Measurements from ENCODE around the gene ZNF524. TPM values are rescaled to one million over a fixed set of nuclear protein-coding genes. Genes with fewer than 3 reads are reported as not detected.
A peak's percentile ranks its signal among the peaks of the same experiment; 100 is the strongest.

Gene ZNF524, protein sequence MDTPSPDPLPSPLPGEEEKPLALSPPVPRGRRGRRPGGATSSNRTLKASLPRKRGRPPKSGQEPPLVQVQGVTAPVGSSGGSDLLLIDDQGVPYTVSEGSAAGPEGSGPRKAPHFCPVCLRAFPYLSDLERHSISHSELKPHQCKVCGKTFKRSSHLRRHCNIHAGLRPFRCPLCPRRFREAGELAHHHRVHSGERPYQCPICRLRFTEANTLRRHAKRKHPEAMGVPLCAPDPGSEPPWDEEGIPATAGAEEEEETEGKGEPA
- 10 to 100 TPM; 29.7 to 45.4 TPM for total RNA-seq

DNA sequence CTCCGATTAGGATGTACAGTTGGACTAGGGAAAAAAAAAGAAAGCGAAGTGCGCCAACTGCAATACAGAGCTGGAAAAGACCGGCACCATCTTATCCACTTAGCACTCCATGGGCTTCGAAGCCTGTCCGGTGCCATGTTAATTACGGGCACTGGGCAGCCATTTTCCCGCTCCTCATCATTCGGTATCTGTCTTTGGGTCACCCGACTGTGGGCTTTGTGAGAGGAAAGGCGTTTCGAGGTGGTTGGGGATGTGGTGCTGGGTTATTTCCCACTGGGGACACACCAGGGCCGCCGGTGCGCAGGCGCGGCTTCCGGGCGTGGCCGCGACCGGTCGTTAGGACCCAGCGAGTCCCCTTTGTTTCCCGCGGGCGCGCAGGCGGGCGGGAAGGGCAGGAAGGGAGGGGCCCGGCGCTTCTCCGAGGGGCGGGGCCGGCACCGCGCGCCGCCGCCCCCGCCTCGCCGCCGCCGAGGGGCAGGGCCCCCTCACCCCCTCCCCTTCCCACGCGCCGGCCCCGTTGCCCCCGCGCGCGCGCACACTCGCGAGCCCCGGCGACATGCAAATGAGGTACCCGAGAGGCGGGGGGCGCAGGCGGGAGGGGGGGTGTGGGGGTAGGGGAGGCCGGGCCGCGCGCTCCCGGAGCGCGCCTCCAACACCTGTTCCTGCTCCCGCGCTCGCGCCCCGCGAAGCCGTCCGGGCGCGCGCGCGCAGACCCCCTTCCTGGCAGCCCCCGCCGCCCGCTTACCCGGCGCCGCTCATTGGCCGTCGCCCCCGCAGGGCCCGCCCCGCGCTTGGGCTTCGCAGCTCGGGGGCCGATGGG is at the start of gene ZNF524:
Gene ZNF524 (plus strand): TSS at position 447 of the 820 bp plus-strand sequence. CDS start 1,825 bp downstream, outside the sequence.
- intact Hi-C loops (cut with DNase I), result no loop called here
- peaks cover 29% of the 10 kb centered on the region for H3K4me1 ChIP-seq
- peaks cover 0 to 5% of the 10 kb centered on the region in 2 donors for H3K36me3 ChIP-seq (replicated peaks in 1 of 2; ENCODE audit: insufficient read depth in 1 of 2, low read depth in 2 of 2)
- TF ChIP-seq, protein P1, sequence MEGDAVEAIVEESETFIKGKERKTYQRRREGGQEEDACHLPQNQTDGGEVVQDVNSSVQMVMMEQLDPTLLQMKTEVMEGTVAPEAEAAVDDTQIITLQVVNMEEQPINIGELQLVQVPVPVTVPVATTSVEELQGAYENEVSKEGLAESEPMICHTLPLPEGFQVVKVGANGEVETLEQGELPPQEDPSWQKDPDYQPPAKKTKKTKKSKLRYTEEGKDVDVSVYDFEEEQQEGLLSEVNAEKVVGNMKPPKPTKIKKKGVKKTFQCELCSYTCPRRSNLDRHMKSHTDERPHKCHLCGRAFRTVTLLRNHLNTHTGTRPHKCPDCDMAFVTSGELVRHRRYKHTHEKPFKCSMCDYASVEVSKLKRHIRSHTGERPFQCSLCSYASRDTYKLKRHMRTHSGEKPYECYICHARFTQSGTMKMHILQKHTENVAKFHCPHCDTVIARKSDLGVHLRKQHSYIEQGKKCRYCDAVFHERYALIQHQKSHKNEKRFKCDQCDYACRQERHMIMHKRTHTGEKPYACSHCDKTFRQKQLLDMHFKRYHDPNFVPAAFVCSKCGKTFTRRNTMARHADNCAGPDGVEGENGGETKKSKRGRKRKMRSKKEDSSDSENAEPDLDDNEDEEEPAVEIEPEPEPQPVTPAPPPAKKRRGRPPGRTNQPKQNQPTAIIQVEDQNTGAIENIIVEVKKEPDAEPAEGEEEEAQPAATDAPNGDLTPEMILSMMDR (IDR thresholded peaks at IDR 0.05), result no peak
- TF ChIP-seq POLR2A (IDR thresholded peaks at IDR 0.05), result no peak
- DNase-seq (peak; percentile 83 to 91 (median 88)), ATAC-seq (peak; percentile 72)
- peak within 1 kb of the TSS; percentile 90 to 98 (median 94) for H3K27ac ChIP-seq
- H3K4me3 ChIP-seq, result peak within 1 kb of the TSS; percentile 86 to 88
- no peaks in the 10 kb centered on the region for H3K9me3 ChIP-seq
- 0 to 1% methylated on average over 16 to 80 of the region's 97 CpGs for WGBS, 2 donors
- no peaks in the 10 kb centered on the region for H3K27me3 ChIP-seq

DNA sequence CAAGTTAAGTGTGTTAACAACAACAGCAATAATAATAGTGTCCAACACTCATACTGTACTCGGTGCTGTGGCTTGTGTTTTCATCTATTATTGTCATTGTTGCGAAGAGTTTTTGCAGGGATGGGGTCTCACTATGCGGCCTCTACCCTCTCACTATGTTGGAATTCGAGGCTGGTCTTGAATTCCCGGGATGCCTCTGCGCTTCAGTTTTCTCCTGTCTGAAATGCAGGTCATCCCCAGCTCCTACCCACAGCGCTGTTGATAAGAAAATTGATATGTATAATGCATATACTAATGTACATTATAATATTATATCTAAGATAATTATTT is 49.8 kb upstream of the ZNF524 start:
- no peak for DNase-seq
- ATAC-seq, result no peak
- intact Hi-C loops (cut with DNase I), result no loop called here
- no peaks in the 10 kb centered on the region for H3K36me3 ChIP-seq (replicated peaks in 1 of 2; ENCODE audit: insufficient read depth in 1 of 2, low read depth in 2 of 2)
- peak overlapping the region in 1 of 4 donors; percentile 50 for H3K27ac ChIP-seq
- no peak overlapping the region for H3K4me3 ChIP-seq
- TF ChIP-seq POLR2A (IDR thresholded peaks at IDR 0.05), result no peak
- TF ChIP-seq, protein P1 (IDR thresholded peaks at IDR 0.05), result no peak
- 51 to 62% methylated on average over 7 of the region's 7 CpGs for WGBS, 2 donors
- peaks cover 9% of the 10 kb centered on the region for H3K4me1 ChIP-seq
- H3K27me3 ChIP-seq, result peaks cover 0 to 3% of the 10 kb centered on the region in 2 donors
- no peaks in the 10 kb centered on the region for H3K9me3 ChIP-seq

DNA sequence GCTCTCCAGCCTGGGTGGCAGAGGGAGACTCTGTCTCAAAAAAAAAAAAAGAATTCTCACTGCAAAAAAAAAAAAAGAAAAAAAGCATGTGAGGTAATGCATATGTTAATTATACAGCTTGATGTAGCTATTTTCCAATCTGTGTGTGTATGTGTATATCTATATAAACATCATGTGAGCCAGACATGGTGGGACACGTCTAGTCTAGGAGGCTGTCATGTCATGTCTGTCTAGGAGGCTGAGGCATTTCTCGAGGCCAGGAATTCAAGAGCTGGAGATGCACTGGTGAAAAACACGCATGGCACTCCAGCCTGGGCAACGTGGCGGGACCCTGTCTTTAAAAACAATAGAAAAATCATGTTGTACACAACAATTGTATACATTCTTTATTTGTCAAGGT is 47.9 kb upstream of the ZNF524 start:
- Histone ChIP-seq H3K36me3 (replicated peaks in 1 of 2; ENCODE audit: insufficient read depth in 1 of 2, low read depth in 2 of 2) (no peaks in the 10 kb centered on the region), H3K4me1 (peaks cover 9% of the 10 kb centered on the region), H3K9me3 (no peaks in the 10 kb centered on the region), H3K4me3 (no peak overlapping the region), H3K27me3 (no peaks in the 10 kb centered on the region), H3K27ac (no peak overlapping the region)
- WGBS, 2 donors, result 54 to 62% methylated on average over 5 of the region's 5 CpGs
- intact Hi-C loops (cut with DNase I), result no loop called here
- no peak for DNase-seq
- no peak for ATAC-seq
- TF ChIP-seq POLR2A (IDR thresholded peaks at IDR 0.05), result no peak
- TF ChIP-seq, protein P1 (IDR thresholded peaks at IDR 0.05), result no peak

DNA sequence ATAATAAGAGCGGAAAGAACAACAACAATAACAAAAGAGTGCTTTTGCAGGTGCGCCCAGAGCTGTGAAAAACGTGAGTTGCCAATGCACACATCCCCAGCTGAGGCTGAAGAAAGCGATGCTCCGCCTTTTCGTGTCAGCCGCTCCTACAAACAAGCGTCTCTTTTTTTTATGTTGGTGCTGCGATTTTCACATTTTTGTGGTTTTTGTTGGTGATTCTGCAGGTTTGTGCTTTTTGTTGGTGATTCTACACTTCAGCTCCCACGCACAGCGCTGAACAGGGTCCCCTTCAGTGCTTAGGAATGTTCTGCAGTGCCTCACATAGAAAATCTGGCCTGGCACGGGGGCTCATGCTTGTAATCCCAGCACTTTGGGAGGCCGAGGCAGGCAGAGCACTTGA is 47.5 kb upstream of the ZNF524 start:
- Histone ChIP-seq H3K27me3 (no peaks in the 10 kb centered on the region), H3K4me3 (no peak overlapping the region), H3K4me1 (peaks cover 9% of the 10 kb centered on the region), H3K9me3 (no peaks in the 10 kb centered on the region), H3K36me3 (replicated peaks in 1 of 2; ENCODE audit: insufficient read depth in 1 of 2, low read depth in 2 of 2) (no peaks in the 10 kb centered on the region), H3K27ac (no peak overlapping the region)
- TF ChIP-seq, protein P1 (IDR thresholded peaks at IDR 0.05), result no peak
- TF ChIP-seq POLR2A (IDR thresholded peaks at IDR 0.05), result no peak
- 29 to 48% methylated on average over 11 to 13 of the region's 13 CpGs for WGBS, 2 donors
- DNase-seq (no peak), ATAC-seq (no peak)
- intact Hi-C loops (cut with DNase I), result no loop called here

Data from body of pancreas (tissue), 4 donors.